IMR-90 (cell line): ENCODE measurements around the gene CACUL1. TPM values are rescaled to one million over a fixed set of nuclear protein-coding genes. Genes with fewer than 3 reads are reported as not detected.

Source experiments
- ATAC-seq: fragments of 200-7000 bp; cut with Tn5 transposase; 2 replicates; pipeline ENCODE4 v1.9.1; 2020; ENCODE audit warnings: low read depth, mild to moderate bottlenecking, moderate library complexity
- BruUV-seq: library from RNA; stranded (reverse); fragments of 400-500 nt; replicated peaks from 2 replicates; lab custom pipeline; 2021; lab: Mats Ljungman, UMichigan
- CTCF ChIA-PET: fragments of 300-600 bp; formaldehyde crosslinking; extraction: SDS; loops from one replicate; lab custom pipeline; 2021; ENCODE audit warnings: antibody characterized with exemption; lab: Yijun Ruan, JAX
- POLR2A ChIA-PET: fragments of 300-600 bp; sonication (Branson Sonifier 250); formaldehyde crosslinking; loops from one replicate; lab custom pipeline; 2022; ENCODE audit warnings: antibody characterized with exemption; ENCODE audit not compliant: unreplicated experiment; lab: Charles Lee
- DNase-seq: peaks from one replicate; pipeline ENCODE4 v3.0.0; 2013
- H2AFZ ChIP-seq: replicated peaks from 2 replicates; pipeline ENCODE3; 2013; ENCODE audit warnings: low read length, mild to moderate bottlenecking; ENCODE audit not compliant: poor library complexity
- H2AK5ac ChIP-seq: 2 replicates; pipeline ENCODE4 v1.6.1; 2013; ENCODE audit warnings: low read depth, low read length, inconsistent platforms
- H2AK9ac ChIP-seq: replicated peaks from 2 replicates; pipeline ENCODE3; 2013; ENCODE audit warnings: mild to moderate bottlenecking, low read depth, low read length, moderate library complexity; ENCODE audit not compliant: poor library complexity
- H2BK120ac ChIP-seq: 2 replicates; pipeline ENCODE4 v1.6.1; 2013; ENCODE audit warnings: low read depth, low read length, inconsistent platforms
- H2BK15ac ChIP-seq: 3 replicates; pipeline ENCODE4 v1.6.1; 2013; ENCODE audit warnings: low read depth, low read length, inconsistent platforms
- H2BK20ac ChIP-seq: 2 replicates; pipeline ENCODE4 v1.6.1; 2013; ENCODE audit warnings: low read depth, mild to moderate bottlenecking, inconsistent platforms, low read length, moderate library complexity
- H2BK5ac ChIP-seq: 2 replicates; pipeline ENCODE4 v1.6.1; 2013; ENCODE audit warnings: mild to moderate bottlenecking, low read depth, low read length, inconsistent platforms; ENCODE audit not compliant: poor library complexity, severe bottlenecking
- H3K14ac ChIP-seq: replicated peaks from 2 replicates; pipeline ENCODE4 v1.6.1; 2013; ENCODE audit warnings: low read depth, low read length, inconsistent platforms
- H3K18ac ChIP-seq: 2 replicates; pipeline ENCODE4 v1.6.1; 2013; ENCODE audit warnings: low read depth, low read length, control low read depth
- H3K23ac ChIP-seq: 2 replicates; pipeline ENCODE4 v1.6.1; 2013; ENCODE audit warnings: low read depth, low read length, inconsistent platforms
- H3K27ac ChIP-seq: 2 replicates; pipeline ENCODE4 v1.5.1; 2013; ENCODE audit warnings: mild to moderate bottlenecking, control low read depth, low read length; ENCODE audit not compliant: insufficient read depth
- H3K27me3 ChIP-seq: 2 replicates; pipeline ENCODE4 v1.6.1; 2013; ENCODE audit warnings: low read length; ENCODE audit not compliant: control insufficient read depth, insufficient read depth
- H3K36me3 ChIP-seq: 2 replicates; pipeline ENCODE4 v1.6.1; 2013; ENCODE audit warnings: low read length, mixed read lengths; ENCODE audit not compliant: control insufficient read depth, insufficient read depth
- H3K4ac ChIP-seq: 2 replicates; pipeline ENCODE4 v1.6.1; 2013; ENCODE audit warnings: low read depth, low read length, inconsistent platforms
- H3K4me1 ChIP-seq: 2 replicates; pipeline ENCODE4 v1.6.1; 2013; ENCODE audit warnings: low read length, mixed read lengths; ENCODE audit not compliant: control insufficient read depth, insufficient read depth
- H3K4me2 ChIP-seq: 2 replicates; pipeline ENCODE4 v1.6.1; 2013; ENCODE audit warnings: low read depth, mild to moderate bottlenecking, control low read depth, low read length, moderate library complexity
- H3K4me3 ChIP-seq: 2 replicates; pipeline ENCODE4 v1.5.1; 2013; ENCODE audit warnings: low read depth, mild to moderate bottlenecking, control low read depth, low read length, moderate library complexity; ENCODE audit not compliant: insufficient read depth
- H3K56ac ChIP-seq: 2 replicates; pipeline ENCODE4 v1.6.1; 2013; ENCODE audit warnings: low read length, inconsistent platforms; ENCODE audit not compliant: insufficient read depth; ENCODE audit errors: extremely low read depth
- H3K79me1 ChIP-seq, 2 experiments: 2 replicates each; pipeline ENCODE4 v1.6.1; 2013; ENCODE audit warnings: low read length in 2 of 2, inconsistent platforms in 1 of 2, low read depth in 1 of 2
- H3K9ac ChIP-seq: 2 replicates; pipeline ENCODE4 v1.6.1; 2013; ENCODE audit warnings: low read depth, low read length, control low read depth
- H3K9me1 ChIP-seq: 2 replicates; pipeline ENCODE4 v1.6.1; 2013; ENCODE audit warnings: low read length, inconsistent platforms; ENCODE audit not compliant: insufficient read depth
- H3K9me3 ChIP-seq: 2 replicates; pipeline ENCODE4 v1.6.1; 2013; ENCODE audit warnings: low read length; ENCODE audit not compliant: control insufficient read depth, insufficient read depth
- H4K20me1 ChIP-seq: 2 replicates; pipeline ENCODE4 v1.6.1; 2013; ENCODE audit warnings: low read length, inconsistent platforms; ENCODE audit not compliant: insufficient read depth
- H4K5ac ChIP-seq: 2 replicates; pipeline ENCODE4 v1.6.1; 2013; ENCODE audit warnings: mild to moderate bottlenecking, low read depth, low read length, control low read depth
- H4K8ac ChIP-seq, 2 experiments: 2 replicates each; pipeline ENCODE4 v1.6.1; 2013; ENCODE audit warnings: low read depth in 2 of 2, low read length in 2 of 2, control low read depth in 1 of 2, inconsistent platforms in 1 of 2
- H4K91ac ChIP-seq: 2 replicates; pipeline ENCODE4 v1.6.1; 2013; ENCODE audit warnings: low read depth, low read length, inconsistent platforms; ENCODE audit not compliant: insufficient read depth
- BHLHE40 ChIP-seq: fragments of 150-350 bp; IDR thresholded peaks from 2 replicates; pipeline ENCODE4 v1.6.1; 2016; ENCODE audit warnings: mild to moderate bottlenecking, low read depth, low read length
- CEBPB ChIP-seq: IDR thresholded peaks from 2 replicates; pipeline ENCODE4 v1.6.1; 2012; ENCODE audit warnings: low read depth, low read length, improper control_type of control experiment
- CHD1 ChIP-seq: IDR thresholded peaks from 2 replicates; pipeline ENCODE4 v1.6.1; 2012; ENCODE audit warnings: low read depth, low read length, improper control_type of control experiment
- CTCF ChIP-seq: conservative IDR thresholded peaks from 2 replicates; pipeline ENCODE4 v1.5.1; 2012; ENCODE audit warnings: mild to moderate bottlenecking, low read depth, low read length, improper control_type of control experiment
- ELK1 ChIP-seq: fragments of 150-350 bp; IDR thresholded peaks from 2 replicates; pipeline ENCODE4 v1.6.1; 2016; ENCODE audit warnings: low read depth, mild to moderate bottlenecking, low read length, moderate library complexity, borderline replicate concordance
- FOS ChIP-seq: fragments of 150-350 bp; IDR thresholded peaks from 2 replicates; pipeline ENCODE4 v1.6.1; 2016; ENCODE audit warnings: low read depth, low read length
- MAFK ChIP-seq: IDR thresholded peaks from 2 replicates; pipeline ENCODE4 v1.6.1; 2012; ENCODE audit warnings: low read depth, low read length, improper control_type of control experiment
- MAZ ChIP-seq: IDR thresholded peaks from 2 replicates; pipeline ENCODE4 v1.6.1; 2012; ENCODE audit warnings: low read depth, mild to moderate bottlenecking, low read length, improper control_type of control experiment, moderate library complexity, borderline replicate concordance
- MXI1 ChIP-seq: IDR thresholded peaks from 2 replicates; pipeline ENCODE4 v1.6.1; 2012; ENCODE audit warnings: low read depth, mild to moderate bottlenecking, low read length, moderate library complexity, borderline replicate concordance
- NFE2L2 ChIP-seq: fragments of 150-350 bp; IDR thresholded peaks from 2 replicates; pipeline ENCODE4 v1.6.1; 2016; ENCODE audit warnings: low read depth, mild to moderate bottlenecking, low read length
- POLR2A ChIP-seq: IDR thresholded peaks from 2 replicates; pipeline ENCODE4 v1.6.1; 2012; ENCODE audit warnings: mild to moderate bottlenecking, low read depth, low read length
- RAD21 ChIP-seq: IDR thresholded peaks from 2 replicates; pipeline ENCODE4 v1.6.1; 2012; ENCODE audit warnings: low read length, improper control_type of control experiment
- RCOR1 ChIP-seq: IDR thresholded peaks from 2 replicates; pipeline ENCODE4 v1.6.1; 2012; ENCODE audit warnings: mild to moderate bottlenecking, low read length, improper control_type of control experiment; ENCODE audit not compliant: insufficient replicate concordance
- RFX5 ChIP-seq: IDR thresholded peaks from 2 replicates; pipeline ENCODE4 v1.8.0; 2012; ENCODE audit warnings: low read depth, mild to moderate bottlenecking, low read length, moderate library complexity
- SMC3 ChIP-seq: fragments of 150-350 bp; IDR thresholded peaks from 2 replicates; pipeline ENCODE4 v1.6.1; 2016; ENCODE audit warnings: low read depth, mild to moderate bottlenecking, antibody characterized with exemption, low read length, moderate library complexity
- USF2 ChIP-seq: fragments of 150-350 bp; IDR thresholded peaks from 2 replicates; pipeline ENCODE4 v1.6.1; 2017; ENCODE audit warnings: mild to moderate bottlenecking, antibody characterized with exemption, low read length, low read depth
- WGBS, 2 experiments: methylation state at CpG; one replicate each; pipeline versions ENCODE4 v1.1.5 to v1.1.7; 2013; ENCODE audit warnings: missing lambda C conversion rate in 2 of 2; ENCODE audit not compliant: insufficient read length in 1 of 2; ENCODE audit errors: extremely low coverage in 2 of 2; 5-methylcytosine and 5-hydroxymethylcytosine counted together
- dilution Hi-C: fragments of 300-500 bp; cut with HindIII; formaldehyde crosslinking; loops from one replicate; pipeline ENCODE4 v1.14.3; 2018; ENCODE audit warnings: low sequenced_read_pairs; ENCODE audit not compliant: unreplicated experiment
- in situ Hi-C: fragments of 300-500 bp; cut with MboI; formaldehyde crosslinking; loops from 3 replicates; pipeline ENCODE4 v1.14.3; 2019; ENCODE audit warnings: low sequenced_read_pairs, inconsistent platforms, mixed read lengths
- intact Hi-C: fragments of 100-400 bp; cut with micrococcal nuclease; formaldehyde crosslinking; loops from 2 replicates; pipeline ENCODE4 v1.10.0; 2022
- polyA plus RNA-seq, 3 experiments: library from polyadenylated mRNA; depleted of rRNA; stranded (reverse); fragments of >200 nt; gene quantifications; 2 replicates each; pipeline ENCODE4 v1.2.3, GENCODE V29; 2012; ENCODE audit warnings: low replicate concordance in 1 of 3
- total RNA-seq: library from RNA; depleted of rRNA; stranded (reverse); fragments of >200 nt; gene quantifications from 2 replicates; pipeline ENCODE4 v1.2.3, GENCODE V29; 2012

Gene CACUL1
- total and polyA plus RNA-seq, 2 of the 4 experiments (the other 2 are of a cell fraction): 5.3 to 23.5 TPM

- no peak overlapping the region for H4K91ac ChIP-seq
- H4K8ac ChIP-seq: no peak overlapping the region
- CTCF ChIA-PET: interaction anchor here (0.6 kb wide), 1 partner anchor 12 kb away, joined by 6 read pairs; no protein-coding TSS in a partner anchor
- POLR2A ChIA-PET: no interaction called here
- no peaks in the 10 kb centered on the region for H4K20me1 ChIP-seq
- TF ChIP-seq CTCF (no peak), MAZ (no peak), BHLHE40 (no peak), NFE2L2 (no peak), CHD1 (no peak), FOS (no peak), CEBPB (no peak), RAD21 (no peak), MXI1 (no peak), RFX5 (no peak), USF2 (no peak), POLR2A (no peak), MAFK (no peak), SMC3 (no peak), ELK1 (no peak), RCOR1 (no peak)
- H3K36me3 ChIP-seq: no peaks in the 10 kb centered on the region
- no peak overlapping the region for H4K5ac ChIP-seq
- H2BK15ac ChIP-seq: no peak overlapping the region
- H3K56ac ChIP-seq: no peak overlapping the region
- no peak overlapping the region for H2AFZ ChIP-seq
- DNase-seq (no peak), ATAC-seq (no peak)
- H3K14ac ChIP-seq: no peak overlapping the region
- H3K4me2 ChIP-seq: no peak overlapping the region
- no TSS peak for BruUV-seq
- H2BK120ac ChIP-seq: no peak overlapping the region
- no peak overlapping the region for H3K4me3 ChIP-seq
- H3K18ac ChIP-seq: no peak overlapping the region
- dilution Hi-C loops (no loop called here), in situ Hi-C loops (no loop called here), intact Hi-C loops (no loop called here)
- no peak overlapping the region for H2AK5ac ChIP-seq
- no peaks in the 10 kb centered on the region for H3K9me1 ChIP-seq
- H3K9ac ChIP-seq: no peak overlapping the region
- no peaks in the 10 kb centered on the region for H3K4me1 ChIP-seq
- H2BK20ac ChIP-seq: no peak overlapping the region
- H3K79me1 ChIP-seq: no peaks in the 10 kb centered on the region
- H3K27ac ChIP-seq: no peak overlapping the region
- H3K23ac ChIP-seq: no peak overlapping the region
- H2AK9ac ChIP-seq: no peak overlapping the region
- H3K4ac ChIP-seq: no peak overlapping the region
- WGBS, 2 experiments: 60% methylated on average over 1 of the region's 7 CpGs; no CpG with 5 or more reads in 1 of the 2 experiments
- H3K9me3 ChIP-seq: no peaks in the 10 kb centered on the region
- no peak overlapping the region for H2BK5ac ChIP-seq
- no peaks in the 10 kb centered on the region for H3K27me3 ChIP-seq
Measured at GRCh38 chr10:118633786-118634185, 121.0 kb downstream of the CACUL1 start.
